GM21447 (cell line): ENCODE data around the gene RAB20.

Source experiments
- ATAC-seq: cut with Tn5 transposase; IDR thresholded peaks from one replicate; pipeline ENCODE4 v1.9.1; 2021; ENCODE audit not compliant: unreplicated experiment

Gene RAB20

GRCh38 chr13:110531671-110532083 lies 29.8 kb downstream of the RAB20 start:
- ATAC-seq, result no peak

DNA sequence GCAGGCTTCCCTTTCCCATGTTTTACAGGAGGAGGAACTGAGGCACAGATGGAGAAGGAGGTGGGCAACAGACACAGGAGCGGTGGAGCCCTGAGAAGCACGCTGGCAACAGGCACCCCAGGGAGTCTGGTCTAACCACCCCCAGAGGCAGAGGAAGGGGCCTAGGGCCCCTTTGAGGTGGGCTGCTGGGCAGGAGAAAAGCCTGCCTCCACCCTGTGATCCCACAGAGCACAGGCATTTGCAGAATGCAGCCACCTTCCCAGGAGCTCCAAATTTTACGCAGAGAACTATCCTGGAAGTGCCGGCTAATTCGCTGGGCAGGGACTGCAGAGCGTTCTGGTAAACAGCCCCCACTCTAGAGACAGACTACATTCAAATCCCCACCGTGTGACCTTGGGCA lies 30.4 kb downstream of the RAB20 start:
- no peak for ATAC-seq

- ATAC-seq, result no peak
Observed at GRCh38 chr13:110529522-110530311, 31.8 kb downstream of the RAB20 start.

- ATAC-seq, result no peak
Observed at GRCh38 chr13:110528911-110529310, 32.6 kb downstream of the RAB20 start.

- ATAC-seq, result no peak
Observed at GRCh38 chr13:110528371-110528770, 33.2 kb downstream of the RAB20 start.

GRCh38 chr13:110525328-110526319 lies 35.9 kb downstream of the RAB20 start:
- ATAC-seq, result peak; percentile 72

DNA sequence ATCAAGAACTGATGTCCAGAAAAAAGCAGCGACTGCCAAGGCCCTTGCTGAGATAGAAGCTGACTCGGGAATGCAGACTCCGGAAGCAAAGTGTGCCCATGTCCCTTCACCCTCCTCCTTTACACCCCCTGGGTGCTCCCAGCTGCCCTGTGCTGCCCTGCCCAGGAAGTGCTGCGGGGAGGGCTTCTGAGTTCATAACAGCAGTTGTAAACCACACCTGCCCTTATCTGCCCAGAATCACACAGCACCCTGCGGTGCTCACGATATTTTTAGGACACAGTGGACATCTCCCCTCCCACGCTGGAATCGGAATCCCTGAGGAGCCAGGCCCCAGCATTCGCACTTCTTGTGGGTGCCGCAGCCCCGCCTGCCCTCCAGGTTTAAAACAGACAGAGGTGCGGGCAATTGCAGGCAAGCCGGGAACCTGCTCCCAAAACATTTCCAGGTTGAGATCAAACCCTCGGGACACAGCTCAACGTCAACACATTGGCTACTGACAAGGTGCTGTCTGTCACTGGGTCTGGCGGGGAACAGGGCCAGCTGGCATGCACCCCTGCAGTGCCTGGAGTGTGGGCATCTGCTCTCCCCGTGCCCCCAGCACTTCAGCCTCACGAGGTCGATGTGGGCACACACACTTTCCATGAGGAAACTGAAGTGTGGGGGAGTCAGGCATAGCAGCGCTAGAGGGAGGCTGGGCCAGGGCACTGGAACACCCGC lies 36.8 kb downstream of the RAB20 start:
- ATAC-seq, result peak; percentile 28

GRCh38 chr13:110523838-110524540 lies 37.5 kb downstream of the RAB20 start:
- ATAC-seq, result no peak

DNA sequence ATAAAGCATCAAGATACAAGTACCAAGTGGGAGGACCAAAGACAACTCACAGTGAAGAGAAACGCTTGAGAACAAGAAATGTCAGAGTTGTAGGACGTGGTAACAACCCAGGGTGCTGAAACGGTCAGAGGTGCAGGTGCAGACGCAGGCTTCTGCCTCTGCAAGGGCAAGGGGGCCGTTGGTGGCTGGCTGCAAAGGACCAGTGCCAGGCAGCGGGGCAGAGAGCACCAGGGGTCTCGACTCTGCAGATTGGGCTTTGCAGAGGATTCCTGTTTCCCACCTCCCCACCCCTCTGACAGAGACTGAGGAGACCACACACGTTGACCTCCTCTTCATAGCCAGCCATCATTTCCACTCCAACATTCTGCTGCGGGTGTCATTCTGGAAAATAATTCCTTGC lies 38.3 kb downstream of the RAB20 start:
- no peak for ATAC-seq

GRCh38 chr13:110522721-110523120 lies 38.8 kb downstream of the RAB20 start:
- ATAC-seq, result no peak

DNA sequence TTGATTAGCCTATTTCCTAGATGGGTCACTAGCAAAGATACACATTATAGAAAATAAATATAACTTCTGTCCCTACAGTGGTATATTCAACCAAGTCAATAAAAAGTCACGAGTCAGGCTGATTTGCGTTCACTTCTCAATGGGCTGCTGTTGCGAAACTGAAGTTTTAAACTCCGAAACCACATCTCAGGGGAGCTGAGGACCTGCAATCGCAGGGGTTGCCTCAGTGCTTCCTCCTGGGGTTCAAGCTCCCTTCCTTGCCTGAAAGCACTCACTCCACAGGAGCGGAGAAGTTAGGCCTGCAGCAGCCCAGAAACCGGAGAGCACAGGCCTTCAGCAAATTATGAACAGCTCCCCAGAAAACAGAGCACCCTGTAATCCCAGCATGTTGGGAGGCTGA lies 39.6 kb downstream of the RAB20 start:
- ATAC-seq, result peak; percentile 48

DNA sequence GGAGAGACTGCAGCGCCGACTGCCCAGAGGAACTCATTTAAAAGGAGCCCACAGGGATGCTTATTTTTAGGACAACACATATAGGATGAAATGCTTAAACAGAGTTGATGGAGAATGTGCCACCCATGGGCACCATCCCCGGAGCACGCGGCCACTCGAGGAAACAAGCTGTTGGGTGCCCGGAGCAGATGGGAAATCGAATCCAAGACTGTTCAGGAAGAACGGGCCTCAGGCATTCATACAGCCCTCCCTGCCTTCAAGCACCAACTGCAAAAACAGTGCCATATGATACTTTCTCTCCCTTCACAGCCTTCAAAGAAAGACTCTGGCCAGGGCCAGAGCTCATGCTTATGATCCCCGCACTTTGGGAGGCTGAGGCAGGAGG lies 40.2 kb downstream of the RAB20 start:
- no peak for ATAC-seq

GRCh38 chr13:110520431-110521295 lies 40.9 kb downstream of the RAB20 start:
- no peak for ATAC-seq

DNA sequence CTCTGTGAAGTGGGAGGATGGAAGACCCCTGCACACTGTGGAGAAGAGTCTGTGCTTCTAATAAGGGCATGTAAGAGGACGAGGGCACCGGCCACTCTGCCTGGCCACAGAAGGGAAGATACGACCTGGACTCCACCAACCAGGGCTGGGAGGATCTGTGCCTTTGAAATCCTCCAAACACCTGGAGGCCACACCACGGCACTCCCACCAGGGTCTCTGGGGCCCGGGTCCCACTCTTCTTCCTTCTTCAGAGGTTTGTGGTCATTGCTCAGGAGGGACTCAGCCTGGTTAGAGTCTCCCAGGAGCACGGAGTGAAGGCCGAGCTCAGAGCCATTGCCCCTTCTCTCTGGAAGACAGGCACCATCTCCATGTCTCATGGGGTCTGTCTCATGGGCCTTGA lies 42.0 kb downstream of the RAB20 start:
- ATAC-seq, result no peak

DNA sequence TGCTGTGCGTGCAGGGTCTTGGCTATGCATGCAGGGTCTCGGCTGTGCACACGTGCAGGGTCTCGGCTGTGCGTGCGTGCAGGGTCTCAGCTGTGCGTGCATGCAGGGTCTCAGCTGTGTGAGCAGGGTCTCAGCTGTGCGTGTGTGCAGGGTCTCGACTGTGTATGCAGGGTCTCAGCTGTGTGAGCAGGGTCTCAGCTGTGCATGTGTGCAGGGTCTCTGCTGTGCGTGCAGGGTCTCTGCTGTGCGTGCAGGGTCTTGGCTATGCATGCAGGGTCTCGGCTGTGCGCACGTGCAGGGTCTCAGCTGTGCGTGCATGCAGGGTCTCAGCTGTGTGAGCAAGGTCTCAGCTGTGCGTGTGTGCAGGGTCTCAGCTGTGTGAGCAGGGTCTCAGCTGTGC lies 42.5 kb downstream of the RAB20 start:
- ATAC-seq, result no peak

DNA sequence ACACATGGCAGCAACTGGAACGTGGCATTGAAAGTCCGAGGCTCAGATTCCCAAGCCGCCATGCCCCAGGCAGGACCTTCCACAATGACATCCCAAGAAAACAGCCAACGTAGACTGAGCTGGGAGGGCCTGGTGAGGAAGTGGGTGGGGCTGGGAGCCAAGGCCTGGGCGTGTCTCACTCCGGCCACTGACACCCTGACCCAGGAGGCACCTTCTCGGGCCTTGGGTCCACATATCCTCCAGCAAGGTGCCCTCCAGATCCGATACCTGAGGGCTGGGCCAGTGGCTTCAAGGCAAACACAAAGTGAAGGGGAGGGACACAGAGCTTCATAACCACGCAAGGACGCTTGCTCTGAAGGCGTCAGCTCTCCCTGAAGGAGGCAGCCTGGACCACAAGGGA lies 43.0 kb downstream of the RAB20 start:
- ATAC-seq, result no peak

- no peak for ATAC-seq
Observed at GRCh38 chr13:110518226-110518525, 43.3 kb downstream of the RAB20 start.

DNA sequence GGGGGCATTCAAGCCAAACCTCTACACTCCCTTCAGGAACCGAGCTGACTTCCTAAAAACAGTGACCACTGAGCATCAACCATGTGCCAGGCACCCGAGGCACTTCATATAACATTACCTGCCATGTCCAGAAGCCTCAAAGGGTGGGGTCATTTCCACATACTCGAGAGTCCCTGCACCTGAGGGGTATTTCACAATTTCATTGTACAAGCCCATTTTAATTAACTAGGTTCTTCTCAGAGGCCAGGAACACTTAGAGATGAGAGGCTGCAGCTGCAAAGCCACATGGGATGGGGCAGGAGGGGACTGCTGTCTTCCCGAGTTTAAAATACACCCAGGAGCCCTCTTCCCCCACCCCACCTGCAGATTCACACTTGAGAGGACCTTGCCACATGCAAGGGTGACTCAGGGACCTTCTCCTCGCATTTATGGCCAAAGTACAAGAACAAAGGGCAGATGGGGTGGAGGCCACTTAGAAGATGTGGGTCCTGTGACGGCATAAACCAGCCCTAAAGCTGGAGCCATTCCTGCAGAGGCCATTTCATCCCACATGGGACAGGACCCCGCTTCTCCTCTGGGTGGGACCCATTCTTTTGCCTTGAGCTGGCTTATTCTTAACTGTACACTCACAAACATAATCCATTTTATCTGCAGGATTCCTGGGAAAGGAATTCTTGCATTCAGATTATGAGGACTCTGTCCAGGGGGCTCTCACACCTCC lies 43.9 kb downstream of the RAB20 start:
- no peak for ATAC-seq

- no peak for ATAC-seq
Observed at GRCh38 chr13:110516500-110516899, 45.0 kb downstream of the RAB20 start.
